Lower leg skin (tissue), 4 donors: ENCODE data around the gene PAEP. TPM values are rescaled to one million over a fixed set of nuclear protein-coding genes. Genes with fewer than 3 reads are reported as not detected.
"Not testable (repeated sequence)": the region's sequence is repeated elsewhere in the genome, so short reads cannot be mapped to it uniquely, and the experiment has no call there.

Experiments
- DNase-seq, 2 donors: peaks; one replicate each; pipeline ENCODE4 v3.0.0-alpha.2; 2019; ENCODE audit warnings: low spot score in 2 of 2
- H3K4me3 ChIP-seq: fragments of 200-600 bp; sonication (generic); 2 replicates; pipeline ENCODE4 v1.5.1; 2017; ENCODE audit warnings: mild to moderate bottlenecking, low read depth; ENCODE audit not compliant: poor library complexity, severe bottlenecking
- POLR2A ChIP-seq, 2 donors: fragments of 450-650 bp; IDR thresholded peaks; one replicate each; pipeline ENCODE4 v1.6.1; 2016 to 2017; ENCODE audit warnings: antibody characterized with exemption in 2 of 2, mild to moderate bottlenecking in 1 of 2, moderate library complexity in 1 of 2
- WGBS, 2 donors: methylation state at CpG; one replicate each; pipeline ENCODE4 v1.1.5; 2018; 5-methylcytosine and 5-hydroxymethylcytosine counted together
- intact Hi-C: fragments of 100-400 bp; cut with DNase I; formaldehyde crosslinking; loops from one replicate; pipeline ENCODE4 v1.15.0; 2023; ENCODE audit warnings: low total_unique reads
- total RNA-seq, 4 donors: library from RNA; depleted of rRNA; stranded (reverse); fragments of >200 nt; gene quantifications; one replicate each; pipeline ENCODE4 v1.1.0, GENCODE V29; 2016
- TF ChIP-seq, protein P1 (sequence below), 3 donors: fragments of 450-650 bp; IDR thresholded peaks; one replicate each; pipeline ENCODE4 v1.5.1; 2016; ENCODE audit warnings: antibody characterized with exemption in 3 of 3, mild to moderate bottlenecking in 3 of 3, moderate library complexity in 2 of 3

The PAEP gene
- total RNA-seq, result 1 to 10 TPM in 1 of 4 donors, under 1 TPM in 2, not detected in 1; 0.71 to 2.7 (median 0.89) TPM

DNA sequence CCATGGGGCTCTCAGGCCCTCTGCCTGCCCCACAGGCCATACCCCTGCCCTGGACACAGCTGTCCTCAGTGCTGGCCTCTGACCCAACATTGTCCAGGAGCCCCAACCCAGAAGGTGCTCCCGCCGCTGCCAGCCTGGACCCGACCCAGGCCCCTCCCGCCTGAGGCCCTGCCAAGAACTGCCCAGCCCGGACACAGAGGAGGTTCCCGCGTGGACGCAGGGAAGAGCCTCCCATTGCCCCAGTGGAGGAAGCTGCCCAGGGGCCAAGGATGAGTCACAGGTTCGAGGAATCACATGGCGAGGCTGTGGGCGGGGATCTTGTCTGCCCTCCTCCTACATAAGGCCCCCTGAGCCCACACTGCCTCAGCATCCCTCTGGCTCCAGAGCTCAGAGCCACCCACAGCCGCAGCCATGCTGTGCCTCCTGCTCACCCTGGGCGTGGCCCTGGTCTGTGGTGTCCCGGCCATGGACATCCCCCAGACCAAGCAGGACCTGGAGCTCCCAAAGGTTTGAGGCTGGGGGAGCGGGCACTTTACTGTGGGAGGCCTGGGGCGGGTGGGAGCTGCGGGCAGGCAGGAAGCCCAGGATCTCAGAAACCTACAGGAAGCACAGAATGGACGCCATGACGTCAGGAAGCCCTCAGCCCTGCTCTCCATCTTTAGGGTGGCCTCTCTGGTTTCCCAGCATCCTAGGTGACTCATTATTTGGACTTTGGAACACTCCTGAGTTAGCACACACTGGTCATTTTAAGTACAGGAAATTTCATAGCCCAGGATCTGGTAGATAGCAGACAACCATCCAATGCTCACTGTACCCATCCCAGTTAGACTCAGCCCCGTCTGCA, at the start of gene PAEP:
Gene PAEP, plus strand, starts transcription at position 366 of the 844 bp plus-strand sequence.
- intact Hi-C loops, result no loop called here
- TF ChIP-seq, protein P1, sequence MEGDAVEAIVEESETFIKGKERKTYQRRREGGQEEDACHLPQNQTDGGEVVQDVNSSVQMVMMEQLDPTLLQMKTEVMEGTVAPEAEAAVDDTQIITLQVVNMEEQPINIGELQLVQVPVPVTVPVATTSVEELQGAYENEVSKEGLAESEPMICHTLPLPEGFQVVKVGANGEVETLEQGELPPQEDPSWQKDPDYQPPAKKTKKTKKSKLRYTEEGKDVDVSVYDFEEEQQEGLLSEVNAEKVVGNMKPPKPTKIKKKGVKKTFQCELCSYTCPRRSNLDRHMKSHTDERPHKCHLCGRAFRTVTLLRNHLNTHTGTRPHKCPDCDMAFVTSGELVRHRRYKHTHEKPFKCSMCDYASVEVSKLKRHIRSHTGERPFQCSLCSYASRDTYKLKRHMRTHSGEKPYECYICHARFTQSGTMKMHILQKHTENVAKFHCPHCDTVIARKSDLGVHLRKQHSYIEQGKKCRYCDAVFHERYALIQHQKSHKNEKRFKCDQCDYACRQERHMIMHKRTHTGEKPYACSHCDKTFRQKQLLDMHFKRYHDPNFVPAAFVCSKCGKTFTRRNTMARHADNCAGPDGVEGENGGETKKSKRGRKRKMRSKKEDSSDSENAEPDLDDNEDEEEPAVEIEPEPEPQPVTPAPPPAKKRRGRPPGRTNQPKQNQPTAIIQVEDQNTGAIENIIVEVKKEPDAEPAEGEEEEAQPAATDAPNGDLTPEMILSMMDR (IDR thresholded peaks at IDR 0.05), result no peak
- no peak for TF ChIP-seq POLR2A (IDR thresholded peaks at IDR 0.05)
- peak in 1 of 2 donors; percentile 69 for DNase-seq
- 76 to 86% methylated on average over 15 to 19 of the region's 20 CpGs for WGBS, 2 donors
- no peak within 1 kb of the TSS for H3K4me3 ChIP-seq

DNA sequence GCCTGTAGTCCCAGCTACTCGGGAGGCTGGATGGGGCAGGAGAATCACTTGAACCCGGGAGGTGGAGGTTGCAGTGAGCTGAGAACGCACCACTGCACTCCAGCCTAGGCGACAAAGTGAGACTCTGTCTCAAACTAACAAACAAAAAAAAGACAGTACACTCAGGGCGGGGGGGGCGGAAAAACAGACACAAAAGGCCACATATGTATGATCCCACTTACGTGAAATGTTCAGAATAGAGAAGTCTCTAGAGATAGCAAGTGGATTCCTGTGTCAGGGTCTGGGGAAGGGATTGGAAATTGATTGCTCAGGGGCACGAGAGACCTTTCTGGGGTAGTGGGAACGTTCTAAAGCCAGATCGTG, 49.3 kb upstream of the PAEP start:
- DNase-seq, result peak in 1 of 2 donors; percentile 60
- intact Hi-C loops, result no loop called here
- no peak overlapping the region for H3K4me3 ChIP-seq
- WGBS, 2 donors, result 75 to 80% methylated on average over 10 of the region's 10 CpGs
- TF ChIP-seq POLR2A (IDR thresholded peaks at IDR 0.05), result no peak
- TF ChIP-seq, protein P1 (IDR thresholded peaks at IDR 0.05), result no peak

- peak in 1 of 2 donors; percentile 65 for DNase-seq
- TF ChIP-seq, protein P1 (IDR thresholded peaks at IDR 0.05), result no peak
- no peak for TF ChIP-seq POLR2A (IDR thresholded peaks at IDR 0.05)
- 54 to 73% methylated on average over 7 of the region's 7 CpGs for WGBS, 2 donors
- no peak overlapping the region for H3K4me3 ChIP-seq
- intact Hi-C loops, result no loop called here
Measured at GRCh38 chr9:135512904-135513303, 48.7 kb upstream of the PAEP start.

- no peak for TF ChIP-seq POLR2A (IDR thresholded peaks at IDR 0.05)
- TF ChIP-seq, protein P1 (IDR thresholded peaks at IDR 0.05), result no peak
- no peak overlapping the region for H3K4me3 ChIP-seq
- 77 to 79% methylated on average over 19 of the region's 19 CpGs for WGBS, 2 donors
- intact Hi-C loops, result no loop called here
- DNase-seq, result peak in 1 of 2 donors; percentile 70
Measured at GRCh38 chr9:135513351-135513846, 48.2 kb upstream of the PAEP start.

DNA sequence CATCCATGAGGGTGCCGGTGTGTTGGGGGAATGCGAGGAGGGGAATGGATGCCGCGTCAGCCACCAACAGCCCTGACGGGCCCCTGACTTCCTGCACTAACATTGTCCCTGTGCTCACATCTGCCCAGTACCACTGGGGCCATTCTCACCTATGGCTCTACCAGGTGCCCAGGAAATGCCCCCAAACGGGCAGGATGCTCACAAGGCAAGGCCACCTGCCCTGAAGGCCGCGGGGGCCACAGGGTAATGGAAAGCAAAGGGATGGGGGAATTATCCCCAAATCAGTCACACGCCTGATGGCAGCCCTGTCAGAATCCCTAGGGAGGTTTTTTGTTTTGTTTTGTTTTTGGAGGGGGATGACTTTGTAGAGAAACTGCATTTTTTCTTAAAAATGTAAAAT, 47.6 kb upstream of the PAEP start:
- WGBS, 2 donors, result 82 to 85% methylated on average over 6 to 8 of the region's 9 CpGs
- DNase-seq, intact Hi-C loops, H3K4me3 ChIP-seq: not testable (repeated sequence)

DNA sequence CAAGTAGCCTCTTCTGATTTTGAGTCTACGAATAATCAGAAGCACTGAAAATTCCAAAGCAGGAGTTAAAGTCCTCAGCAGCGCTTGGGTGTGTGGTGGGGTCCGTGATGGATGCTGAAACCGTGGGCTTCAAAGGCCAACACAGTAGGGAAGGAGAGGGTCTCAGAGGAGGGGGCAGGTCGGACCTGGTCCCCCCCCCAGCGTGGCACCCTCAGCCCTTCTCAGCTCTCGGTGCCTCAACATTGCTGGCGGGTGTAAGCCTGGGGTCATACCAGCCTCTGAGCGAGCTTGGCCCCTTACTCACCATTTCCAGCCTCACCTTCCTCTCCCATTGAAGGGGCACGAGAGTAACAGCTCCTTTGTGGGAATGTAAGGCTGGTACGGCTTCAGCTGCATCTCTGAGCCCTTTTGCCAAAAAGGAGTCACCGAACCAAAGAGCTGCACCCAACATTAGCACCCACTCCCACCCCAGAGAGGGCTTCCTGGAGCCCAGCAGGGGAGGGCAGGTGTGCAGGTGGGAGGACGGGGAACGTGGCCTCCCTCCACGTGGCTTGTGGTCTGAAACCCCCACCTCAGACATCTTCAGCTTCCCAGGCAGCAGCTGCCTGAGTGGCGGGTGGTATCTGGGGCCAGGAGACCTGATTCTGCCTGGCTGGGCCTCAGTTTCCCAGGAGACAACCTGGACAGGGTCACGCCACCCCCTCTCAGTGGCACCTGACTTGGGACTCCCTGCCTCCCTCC, 47.0 kb upstream of the PAEP start:
- intact Hi-C loops, result no loop called here
- peak in 1 of 2 donors; percentile 58 for DNase-seq
- H3K4me3 ChIP-seq, result no peak overlapping the region
- 79 to 84% methylated on average over 15 to 17 of the region's 17 CpGs for WGBS, 2 donors
- TF ChIP-seq, protein P1 (IDR thresholded peaks at IDR 0.05), result no peak
- no peak for TF ChIP-seq POLR2A (IDR thresholded peaks at IDR 0.05)
